Fibroblast of peridontal ligament (primary cell): ENCODE data around the gene CASKIN2.
A peak's percentile ranks its signal among the peaks of the same experiment; 100 is the strongest.
"Not testable (repeated sequence)": the region's sequence is repeated elsewhere in the genome, so short reads cannot be mapped to it uniquely, and the experiment has no call there.

ENCODE experiments used
- DNase-seq: peaks from one replicate; pipeline ENCODE4 v3.0.0-alpha.2; 2010; ENCODE audit errors: extremely low read depth

The CASKIN2 gene

GRCh38 chr17:75488693-75489510 is 26.4 kb downstream of the CASKIN2 start:
- no peak for DNase-seq

- no peak for DNase-seq
These were observed 27.8 kb downstream of the CASKIN2 start for GRCh38 chr17:75487351-75488070.

- no peak for DNase-seq
These were observed 28.4 kb downstream of the CASKIN2 start for GRCh38 chr17:75486951-75487350.

GRCh38 chr17:75486151-75486550 is 29.2 kb downstream of the CASKIN2 start:
- no peak for DNase-seq

- DNase-seq, result no peak
These were observed 29.6 kb downstream of the CASKIN2 start for GRCh38 chr17:75485688-75486087.

- DNase-seq, result no peak
These were observed 33.0 kb downstream of the CASKIN2 start for GRCh38 chr17:75482098-75482942.

GRCh38 chr17:75481194-75482068 is 33.9 kb downstream of the CASKIN2 start:
- DNase-seq, result no peak

- no peak for DNase-seq
These were observed 35.1 kb downstream of the CASKIN2 start for GRCh38 chr17:75480281-75480680.

GRCh38 chr17:75478508-75478907 is 36.8 kb downstream of the CASKIN2 start:
- no peak for DNase-seq

- DNase-seq, result not testable (repeated sequence)
These were observed 37.9 kb downstream of the CASKIN2 start for GRCh38 chr17:75477490-75477862.

- no peak for DNase-seq
These were observed 38.4 kb downstream of the CASKIN2 start for GRCh38 chr17:75476752-75477489.

GRCh38 chr17:75476271-75476671 is 39.1 kb downstream of the CASKIN2 start:
- DNase-seq, result peak; percentile 38

GRCh38 chr17:75475851-75476250 is 39.5 kb downstream of the CASKIN2 start:
- no peak for DNase-seq

GRCh38 chr17:75475144-75475835 is 40.0 kb downstream of the CASKIN2 start:
- no peak for DNase-seq

GRCh38 chr17:75474736-75475135 is 40.6 kb downstream of the CASKIN2 start:
- no peak for DNase-seq

GRCh38 chr17:75473246-75473645 is 42.1 kb downstream of the CASKIN2 start:
- DNase-seq, result no peak

GRCh38 chr17:75472119-75472518 is 43.2 kb downstream of the CASKIN2 start:
- DNase-seq, result no peak

GRCh38 chr17:75471207-75471606 is 44.1 kb downstream of the CASKIN2 start:
- DNase-seq, result no peak

- no peak for DNase-seq
These were observed 46.5 kb downstream of the CASKIN2 start for GRCh38 chr17:75468779-75469373.
